GM21515 (cell line): Measurements from ENCODE around the gene FRAS1.
"Not testable (repeated sequence)": the region's sequence is repeated elsewhere in the genome, so short reads cannot be mapped to it uniquely, and the experiment has no call there.

ENCODE experiments used
- ATAC-seq: cut with Tn5 transposase; IDR thresholded peaks from one replicate; pipeline ENCODE4 v1.9.1; 2021; ENCODE audit not compliant: unreplicated experiment

Gene FRAS1

GRCh38 chr4:78265006-78265405, 207.9 kb downstream of the FRAS1 start:
- ATAC-seq: no peak

GRCh38 chr4:78267790-78268189, 210.7 kb downstream of the FRAS1 start:
- ATAC-seq: no peak

- no peak for ATAC-seq
Measured at GRCh38 chr4:78268597-78268996, 211.5 kb downstream of the FRAS1 start.

DNA sequence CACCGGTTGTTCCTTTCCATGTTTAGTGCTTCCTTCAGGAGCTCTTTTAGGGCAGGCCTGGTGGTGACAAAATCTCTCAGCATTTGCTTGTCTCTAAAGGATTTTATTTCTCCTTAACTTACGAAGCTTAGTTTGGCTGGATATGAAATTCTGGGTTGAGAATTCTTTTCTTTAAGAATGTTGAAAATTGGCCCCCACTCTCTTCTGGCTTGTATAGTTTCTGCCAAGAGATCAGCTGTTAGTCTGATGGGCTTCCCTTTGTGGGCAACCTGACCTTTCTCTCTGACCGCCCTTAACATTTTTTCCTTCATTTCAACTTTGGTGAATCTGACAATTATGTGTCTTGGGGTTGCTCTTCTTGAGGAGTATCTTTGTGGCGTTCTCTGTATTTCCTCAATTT, 218.3 kb downstream of the FRAS1 start:
- ATAC-seq: not testable (repeated sequence)

DNA sequence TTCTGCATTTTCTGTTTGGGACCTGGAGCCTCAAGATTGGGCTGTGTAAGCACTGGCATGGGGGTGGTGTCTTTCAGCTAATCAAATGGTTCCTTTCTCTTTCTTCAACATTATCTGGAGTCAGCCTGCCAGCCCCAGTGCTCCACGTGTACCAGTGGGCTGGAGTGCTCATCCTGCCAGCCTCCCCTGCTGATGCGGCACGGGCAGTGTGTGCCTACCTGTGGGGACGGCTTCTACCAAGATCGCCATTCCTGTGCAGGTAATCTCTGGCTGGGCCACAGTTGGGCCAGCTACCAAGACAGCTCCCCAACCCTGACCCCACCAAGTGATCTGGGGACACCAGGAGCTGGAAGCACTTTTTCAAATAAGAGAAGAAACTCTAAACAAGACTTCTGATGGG, 229.2 kb downstream of the FRAS1 start:
- no peak for ATAC-seq

DNA sequence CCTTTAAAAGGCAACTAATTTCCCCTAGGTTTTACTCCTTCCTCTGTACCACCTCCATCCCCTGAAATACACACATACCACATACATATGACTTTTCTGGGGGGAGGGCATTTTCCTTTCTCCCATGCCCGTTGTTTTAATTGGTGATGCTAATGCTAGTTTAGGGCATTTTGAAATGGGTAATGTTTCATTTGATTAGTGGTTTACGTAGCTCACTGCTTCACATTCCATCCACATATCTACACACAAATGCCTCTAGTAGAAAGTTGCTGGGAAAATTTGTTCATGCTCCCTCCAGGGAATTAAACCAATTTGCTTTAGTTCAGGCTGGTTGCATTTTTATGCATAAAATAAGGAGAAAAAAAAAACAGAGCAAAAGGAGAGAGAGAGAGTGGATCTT, 231.2 kb downstream of the FRAS1 start:
- no peak for ATAC-seq

DNA sequence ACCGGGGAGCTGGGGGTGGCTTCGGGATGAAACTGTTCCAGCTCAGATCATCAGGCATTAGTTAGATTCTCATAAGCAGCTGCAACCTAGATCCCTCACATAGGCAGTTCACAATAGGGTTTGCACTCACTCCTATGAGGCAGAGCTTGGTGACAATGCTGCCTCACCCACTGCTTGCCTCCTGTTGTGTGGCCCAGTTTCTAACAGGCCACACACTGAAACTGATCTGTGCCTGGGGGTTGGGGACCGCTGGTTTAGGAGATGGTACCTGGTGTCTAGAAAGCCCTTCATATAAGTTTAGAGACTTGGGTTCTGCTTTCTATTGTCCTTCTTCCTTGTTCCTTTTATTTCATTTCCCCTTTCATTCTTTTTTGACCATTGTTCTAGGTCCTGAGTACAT, 234.2 kb downstream of the FRAS1 start:
- ATAC-seq: no peak

DNA sequence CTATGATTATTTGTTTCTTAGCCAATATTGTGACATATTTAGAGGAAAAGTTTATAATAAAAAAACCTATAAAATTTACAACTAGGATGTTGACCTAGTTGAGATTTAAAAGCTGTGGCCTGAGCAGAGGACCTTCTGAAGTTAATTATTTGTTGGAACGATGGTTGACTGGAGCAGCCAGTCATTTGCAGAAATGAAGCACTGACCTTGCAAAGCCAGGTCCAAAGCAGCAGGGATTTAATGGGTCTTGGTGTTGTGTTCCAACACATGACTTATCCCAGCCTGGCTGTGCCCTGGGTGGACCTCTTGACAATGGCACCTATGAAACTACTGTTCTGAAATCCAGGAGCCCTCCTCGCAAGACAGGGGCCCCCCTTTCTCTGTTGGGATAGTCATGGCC, 235.2 kb downstream of the FRAS1 start:
- ATAC-seq: no peak

DNA sequence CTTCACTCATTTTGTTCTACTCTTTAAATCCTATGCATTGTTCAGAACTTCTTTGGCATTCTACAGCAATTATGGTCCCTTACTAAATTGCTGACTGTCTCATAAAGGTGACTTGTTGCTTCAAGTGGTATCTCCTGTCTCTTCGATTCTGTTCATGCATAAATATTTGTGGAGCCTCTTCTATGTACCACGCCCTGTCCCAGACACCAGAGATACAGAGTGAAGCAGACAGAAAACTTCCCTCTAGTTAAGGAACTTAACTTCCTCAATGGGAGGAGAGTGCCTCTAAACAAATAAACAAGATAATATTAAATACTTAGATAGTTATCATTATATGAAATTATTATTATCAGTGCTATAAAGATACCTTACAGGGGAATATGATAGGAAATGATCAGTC, 235.7 kb downstream of the FRAS1 start:
- ATAC-seq: no peak

DNA sequence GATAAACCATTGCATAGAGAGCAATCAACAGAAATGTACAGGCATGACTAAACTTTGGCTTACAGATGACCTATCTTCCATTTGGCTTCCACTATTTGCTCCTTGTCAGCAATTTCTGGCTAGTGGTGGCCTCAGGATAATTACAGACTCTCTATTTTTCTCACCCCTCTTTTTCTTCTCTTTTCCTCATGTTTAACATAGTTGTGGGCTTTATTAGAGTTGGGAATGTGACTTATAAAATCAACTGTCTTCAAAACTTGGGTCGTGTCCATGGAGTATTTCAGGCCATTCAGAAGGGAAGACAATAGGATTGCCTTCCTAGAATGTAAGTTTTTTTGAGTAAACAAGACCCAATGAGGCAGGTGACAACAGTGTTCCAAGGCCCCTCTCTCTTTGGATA, 236.2 kb downstream of the FRAS1 start:
- ATAC-seq: no peak

DNA sequence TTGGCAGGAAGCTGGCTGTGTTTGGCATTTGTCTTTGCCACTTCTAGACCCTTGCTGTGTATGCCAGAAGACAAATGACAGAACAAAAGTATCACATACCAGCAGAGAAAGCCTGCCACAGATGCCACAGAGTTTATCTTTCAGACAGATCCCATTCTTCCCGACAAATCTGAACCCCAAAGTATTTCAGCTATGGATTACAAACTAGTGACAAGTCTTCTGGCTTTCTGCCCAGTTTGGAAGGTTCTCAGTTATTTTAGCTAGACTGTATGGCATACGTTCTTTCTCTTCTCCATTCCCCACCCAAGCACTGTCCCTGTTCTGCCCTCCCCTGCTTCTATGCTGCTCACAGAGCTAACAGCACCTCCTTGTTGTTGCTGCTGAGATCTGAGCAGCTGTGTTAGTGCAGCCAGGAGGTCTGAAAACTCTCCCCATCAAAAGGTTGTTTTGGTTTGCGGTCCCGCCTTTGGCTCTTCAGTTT, 236.7 kb downstream of the FRAS1 start:
- ATAC-seq: no peak

DNA sequence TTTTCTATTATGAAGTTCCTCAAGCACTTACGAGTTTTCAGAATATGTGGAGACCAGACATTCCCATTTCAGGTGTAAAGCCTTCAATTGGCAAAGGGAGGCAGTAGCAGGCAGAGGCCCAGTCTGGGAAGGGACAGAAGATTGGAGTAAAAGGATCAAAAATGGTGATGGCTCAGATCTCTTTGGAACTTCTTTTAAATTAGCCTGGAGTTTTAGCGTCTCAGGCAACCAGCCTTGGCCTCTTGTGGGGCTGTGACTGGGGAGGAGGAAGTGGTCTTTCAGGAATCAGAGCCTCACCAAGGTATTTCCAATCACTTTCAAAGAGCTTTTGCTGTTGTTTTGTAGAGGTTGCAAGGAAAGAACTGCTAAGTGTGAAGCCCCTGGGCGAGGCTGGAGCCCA, 239.1 kb downstream of the FRAS1 start:
- ATAC-seq: no peak

GRCh38 chr4:78297116-78297800, 240.1 kb downstream of the FRAS1 start:
- ATAC-seq: peak; percentile 52

GRCh38 chr4:78298618-78299017, 241.5 kb downstream of the FRAS1 start:
- ATAC-seq: no peak

GRCh38 chr4:78299565-78299972, 242.4 kb downstream of the FRAS1 start:
- no peak for ATAC-seq

DNA sequence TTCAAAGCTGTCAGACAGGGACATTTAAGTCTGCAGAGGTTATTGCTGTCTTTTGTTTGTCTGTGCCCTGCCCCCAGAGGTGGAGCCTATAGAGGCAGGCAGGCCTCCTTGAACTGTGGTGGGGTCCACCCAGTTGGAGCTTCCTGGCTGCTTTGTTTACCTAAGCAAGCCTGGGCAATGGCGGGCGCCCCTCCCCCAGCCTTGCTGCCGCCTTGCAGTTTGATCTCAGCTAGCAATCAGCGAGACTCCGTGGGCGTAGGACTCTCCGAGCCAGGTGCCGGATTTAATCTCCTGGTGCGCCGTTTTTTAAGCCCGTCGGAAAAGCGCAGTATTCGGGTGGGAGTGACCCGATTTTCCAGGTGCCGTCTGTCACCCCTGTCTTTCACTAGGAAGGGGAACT, 250.1 kb downstream of the FRAS1 start:
- ATAC-seq: not testable (repeated sequence)

DNA sequence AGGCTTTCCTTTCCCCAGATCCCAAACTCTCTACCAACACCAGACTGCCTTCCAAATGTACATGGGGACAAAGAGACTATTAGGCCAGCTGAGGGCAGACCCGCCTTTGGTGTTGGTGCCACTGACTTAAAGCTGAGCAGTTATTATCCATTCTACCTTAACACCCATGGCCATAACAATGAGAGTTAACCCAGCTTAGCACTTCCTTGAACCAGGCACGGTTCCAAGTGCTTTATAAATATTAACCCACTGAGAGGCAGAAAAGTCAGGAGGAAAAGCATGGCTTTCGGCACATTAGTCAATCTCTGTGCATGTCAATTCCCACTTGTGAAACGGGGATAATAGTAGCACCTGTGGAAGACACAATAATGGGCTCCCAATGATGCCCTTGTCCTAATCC, 251.4 kb downstream of the FRAS1 start:
- ATAC-seq: no peak

- no peak for ATAC-seq
Measured at GRCh38 chr4:78309352-78309751, 252.2 kb downstream of the FRAS1 start.

DNA sequence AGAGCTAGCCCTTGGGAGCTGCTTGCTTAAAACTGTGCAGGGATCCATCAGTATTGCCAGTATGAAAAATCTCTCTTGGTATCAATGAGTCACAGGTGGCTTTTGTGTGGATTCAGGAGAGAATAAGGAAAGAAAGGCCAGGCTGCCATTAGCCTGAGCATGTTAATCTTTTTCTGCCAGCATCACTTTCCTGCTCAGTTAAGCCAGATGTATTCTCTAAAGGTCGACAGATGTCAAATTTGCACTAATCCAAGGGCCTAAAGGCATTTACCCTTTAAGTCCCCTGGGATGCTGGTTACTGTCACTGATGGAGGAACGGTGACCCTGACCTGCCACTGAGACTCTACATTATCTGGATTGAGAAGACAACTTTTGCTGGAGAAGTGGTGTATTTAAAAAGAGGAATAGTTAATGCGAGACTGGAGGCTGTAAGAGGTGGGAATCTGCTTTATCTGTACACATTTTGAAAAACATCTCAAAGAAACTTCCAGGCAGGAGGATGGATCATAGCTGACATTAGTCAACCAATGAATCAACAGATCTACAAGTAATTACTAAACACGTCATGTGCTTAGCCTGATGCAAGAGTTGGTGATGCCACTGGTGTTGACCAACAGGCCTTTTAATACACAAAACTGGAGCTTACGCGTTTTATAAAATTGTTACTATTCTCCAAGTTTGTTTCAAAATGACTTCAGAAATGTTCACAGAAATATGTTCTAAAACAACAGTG, 253.1 kb downstream of the FRAS1 start:
- ATAC-seq: no peak

DNA sequence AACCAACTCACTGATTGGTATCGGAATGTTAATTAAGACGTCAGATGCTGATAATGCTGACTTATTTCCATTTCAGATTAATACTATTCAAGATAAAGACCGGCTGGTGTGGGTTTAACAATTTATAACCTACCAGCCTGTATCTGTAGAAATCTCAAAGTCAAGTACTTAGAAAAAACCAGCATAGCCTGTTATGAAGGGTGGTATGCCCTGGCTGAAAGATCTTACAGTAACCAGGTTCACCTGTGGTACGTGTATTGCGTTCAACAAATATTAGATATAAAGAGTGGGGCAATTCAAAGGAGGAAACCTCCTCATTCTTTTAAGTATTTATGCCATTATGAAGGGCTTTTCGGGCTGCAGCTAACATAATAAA, 253.6 kb downstream of the FRAS1 start:
- no peak for ATAC-seq

DNA sequence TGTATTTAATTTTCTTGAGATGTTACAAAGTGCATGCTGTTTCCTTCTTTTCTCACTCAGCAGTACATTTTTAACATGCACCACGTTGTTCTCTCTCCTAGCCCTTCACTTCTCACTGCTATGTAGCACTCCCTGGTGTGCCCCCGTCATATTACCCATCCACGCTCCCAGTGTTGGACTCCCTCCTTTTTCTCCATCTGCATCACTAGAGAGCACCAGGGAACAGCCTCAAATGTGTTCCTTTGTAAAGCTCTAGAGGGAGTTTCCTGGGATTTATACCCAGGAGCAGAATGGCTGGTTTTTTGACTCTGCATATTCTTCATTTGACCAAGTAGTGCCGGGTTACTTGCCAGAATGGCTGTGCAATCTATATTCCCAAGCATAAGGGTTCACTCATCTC, 254.2 kb downstream of the FRAS1 start:
- no peak for ATAC-seq

GRCh38 chr4:78312989-78313753, 256.0 kb downstream of the FRAS1 start:
- no peak for ATAC-seq
